ENCODE data around the gene GBX2. TPM values are rescaled to one million over a fixed set of nuclear protein-coding genes. Genes with fewer than 3 reads are reported as not detected.

Gene GBX2
- total and polyA plus RNA-seq, 2 experiments from 2014 or later = 0.99 to 1.3 TPM

- DNase-seq (ENCODE audit: low spot score) = no peak
- H2AFZ ChIP-seq = no peak overlapping the region
- Mint-ChIP-seq H3K4me1 (peaks cover 19% of the 10 kb centered on the region), H3K4me3 (no peak overlapping the region), H3K27me3 (ENCODE audit: insufficient read depth, low read depth, poor library complexity) (peaks cover 54% of the 10 kb centered on the region), H3K27ac (no peak overlapping the region), H3K36me3 (ENCODE audit: low read depth) (peaks cover 10% of the 10 kb centered on the region; the same call in 2 of the 3 replicates), H3K9me3 (peaks cover 24% of the 10 kb centered on the region)
- no peaks in the 10 kb centered on the region for H3K79me2 ChIP-seq (replicated peaks; ENCODE audit: insufficient read depth)
- no peaks in the 10 kb centered on the region for H3K9me2 ChIP-seq (ENCODE audit: insufficient read depth)
- H3K4me3 ChIP-seq = no peak overlapping the region
- H3K4me2 ChIP-seq = no peak overlapping the region
- no peak for ATAC-seq
- peaks cover 65% of the 10 kb centered on the region for H3K27me3 ChIP-seq (ENCODE audit: insufficient read depth)
- H3K27ac ChIP-seq (ENCODE audit: low read depth) = no peak overlapping the region
- H3K36me3 ChIP-seq (ENCODE audit: insufficient read depth) = no peaks in the 10 kb centered on the region
- no peaks in the 10 kb centered on the region for H4K20me1 ChIP-seq (replicated peaks; ENCODE audit: insufficient read depth)
- peaks cover 8% of the 10 kb centered on the region; the same call in 1 of the 2 replicates for H3K4me1 ChIP-seq (ENCODE audit: insufficient read depth)
- TF ChIP-seq REST (IDR thresholded peaks at IDR 0.05; ENCODE audit: unreplicated experiment) = no peak
- H3F3A ChIP-seq (replicated peaks; ENCODE audit: low read depth) = 0 out of 2 replicates have a peak, but pooled peaks cover 6% of the 10 kb centered on the region
These were observed 12.8 kb downstream of the GBX2 start for GRCh38 chr2:236155406-236155805.

GRCh38 chr2:236146436-236146835 lies 21.8 kb downstream of the GBX2 start:
- Mint-ChIP-seq H3K27ac (no peak overlapping the region), H3K36me3 (ENCODE audit: low read depth) (peaks cover 3% of the 10 kb centered on the region; the same call in 1 of the 3 replicates), H3K9me3 (peaks cover 9% of the 10 kb centered on the region; the same call in 2 of the 3 replicates), H3K4me1 (peaks cover 13% of the 10 kb centered on the region), H3K27me3 (ENCODE audit: insufficient read depth, low read depth, poor library complexity) (peaks cover 17% of the 10 kb centered on the region), H3K4me3 (no peak overlapping the region)
- DNase-seq (ENCODE audit: low spot score) = no peak
- H3K79me2 ChIP-seq (replicated peaks; ENCODE audit: insufficient read depth) = no peaks in the 10 kb centered on the region
- H3K9me2 ChIP-seq (ENCODE audit: insufficient read depth) = no peaks in the 10 kb centered on the region
- no peaks in the 10 kb centered on the region for H3F3A ChIP-seq (replicated peaks; ENCODE audit: low read depth)
- no peak overlapping the region for H2AFZ ChIP-seq
- H4K20me1 ChIP-seq (replicated peaks; ENCODE audit: insufficient read depth) = no peaks in the 10 kb centered on the region
- peaks cover 8% of the 10 kb centered on the region; the same call in 1 of the 2 replicates for H3K27me3 ChIP-seq (ENCODE audit: insufficient read depth)
- peaks cover 7% of the 10 kb centered on the region for H3K4me1 ChIP-seq (ENCODE audit: insufficient read depth)
- H3K4me2 ChIP-seq = no peak overlapping the region
- ATAC-seq = no peak
- H3K36me3 ChIP-seq (ENCODE audit: insufficient read depth) = no peaks in the 10 kb centered on the region
- H3K4me3 ChIP-seq = no peak overlapping the region
- H3K27ac ChIP-seq (ENCODE audit: low read depth) = no peak overlapping the region
- TF ChIP-seq EZH2 (IDR thresholded peaks at IDR 0.05; ENCODE audit: low read depth, unreplicated experiment) = no peak
- no peak for TF ChIP-seq CREB1 (CRISPR knock-in tag; IDR thresholded peaks at IDR 0.05; ENCODE audit: low read depth)
- no peak for TF ChIP-seq REST (IDR thresholded peaks at IDR 0.05; ENCODE audit: unreplicated experiment)
- TF ChIP-seq ZNF462 (CRISPR knock-in tag; IDR thresholded peaks at IDR 0.05) = no peak
- no peak for TF ChIP-seq NANOG (IDR thresholded peaks at IDR 0.05; ENCODE audit: borderline replicate concordance)
- TF ChIP-seq STAT1 (IDR thresholded peaks at IDR 0.05; ENCODE audit: unreplicated experiment) = no peak
- no peak for TF ChIP-seq ZNF114 (CRISPR knock-in tag; IDR thresholded peaks at IDR 0.05)
